SK-N-SH (cell line): ENCODE results near the gene MVB12B. TPM values are rescaled to one million over a fixed set of nuclear protein-coding genes. Genes with fewer than 3 reads are reported as not detected.

Source experiments
- CTCF ChIA-PET: fragments of 300-600, 350-600 bp; formaldehyde crosslinking; extraction: SDS; loops from one replicate; lab custom pipeline; 2021; lab: Yijun Ruan, JAX
- POLR2A ChIA-PET: fragments of 350-600 bp; sonication (Branson Sonifier 250); formaldehyde crosslinking; extraction: SDS; loops from one replicate; lab custom pipeline; 2020; ENCODE audit warnings: antibody characterized with exemption, inconsistent platforms; lab: Yijun Ruan, JAX
- DNase-seq: peaks from one replicate; pipeline ENCODE4 v3.0.0; 2012
- H2AFZ ChIP-seq: fragments of 200-600 bp; sonication (generic); 2 replicates; pipeline ENCODE4 v1.8.1; 2016; ENCODE audit warnings: antibody characterized with exemption, mild to moderate bottlenecking, low read depth
- H3F3A ChIP-seq: fragments of 200-600 bp; sonication (generic); replicated peaks from 2 replicates; pipeline ENCODE3; 2016; ENCODE audit warnings: antibody characterized with exemption, mild to moderate bottlenecking; ENCODE audit not compliant: insufficient read depth
- H3K27ac ChIP-seq, 2 experiments: fragments of 200-500 bp in 1 of 2; fragments of 200-600 bp in 1 of 2; sonication (Bioruptor generic) in 1 of 2; sonication (generic), shearing (Covaris generic) in 1 of 2; 2 replicates each; pipeline versions ENCODE4 v1.5.1 to v1.6.1; 2014 to 2016; ENCODE audit warnings: low read depth in 2 of 2, inconsistent platforms in 1 of 2, low read length in 1 of 2, mild to moderate bottlenecking in 1 of 2, mixed read lengths in 1 of 2
- H3K27me3 ChIP-seq: fragments of 200-600 bp; sonication (generic), shearing (Covaris generic); 2 replicates; pipeline ENCODE4 v1.6.1; 2016; ENCODE audit warnings: mixed run types; ENCODE audit not compliant: insufficient read depth
- H3K36me3 ChIP-seq, 2 experiments: fragments of 200-500 bp in 1 of 2; fragments of 200-600 bp in 1 of 2; sonication (Bioruptor generic) in 1 of 2; sonication (generic) in 1 of 2; replicated peaks in 1 of 2; 2 replicates each; pipeline versions ENCODE3 to v1.5.1; 2014 to 2016; ENCODE audit warnings: low read length in 1 of 2, mild to moderate bottlenecking in 1 of 2; ENCODE audit not compliant: insufficient read depth in 2 of 2, control insufficient read depth in 1 of 2
- H3K4me1 ChIP-seq, 2 experiments: fragments of 200-500 bp in 1 of 2; fragments of 200-600 bp in 1 of 2; sonication (Bioruptor generic) in 1 of 2; sonication (generic), shearing (Covaris generic) in 1 of 2; 2 replicates each; pipeline versions ENCODE4 v1.5.1 to v1.6.1; 2014 to 2016; ENCODE audit warnings: low read depth in 1 of 2, low read length in 1 of 2, mixed run types in 1 of 2; ENCODE audit not compliant: insufficient read depth in 2 of 2, control insufficient read depth in 1 of 2
- H3K4me2 ChIP-seq: fragments of 200-600 bp; sonication (generic), shearing (Covaris generic); 2 replicates; pipeline ENCODE4 v1.6.1; 2017; ENCODE audit warnings: mixed run types
- H3K4me3 ChIP-seq, 2 experiments: fragments of 200-500 bp in 1 of 2; fragments of 200-600 bp in 1 of 2; sonication (Bioruptor generic) in 1 of 2; sonication (generic), shearing (Covaris generic) in 1 of 2; 2 replicates each; pipeline versions ENCODE4 v1.5.1 to v1.8.1; 2014 to 2016; ENCODE audit warnings: low read depth in 2 of 2, inconsistent platforms in 1 of 2, low read length in 1 of 2, mild to moderate bottlenecking in 1 of 2, mixed read lengths in 1 of 2, moderate library complexity in 1 of 2
- H3K79me2 ChIP-seq: fragments of 200-600 bp; sonication (generic); 2 replicates; pipeline ENCODE4 v1.8.1; 2017; ENCODE audit warnings: mild to moderate bottlenecking; ENCODE audit not compliant: insufficient read depth
- H3K9ac ChIP-seq: fragments of 200-600 bp; sonication (generic); 2 replicates; pipeline ENCODE4 v1.6.1; 2017; ENCODE audit warnings: mixed run types
- H3K9me2 ChIP-seq: fragments of 200-600 bp; sonication (generic); 2 replicates; pipeline ENCODE4 v1.6.1; 2017; ENCODE audit warnings: mixed run types
- H3K9me3 ChIP-seq: fragments of 200-600 bp; sonication (generic); 2 replicates; pipeline ENCODE4 v1.6.1; 2017; ENCODE audit warnings: mixed run types, mild to moderate bottlenecking, moderate library complexity
- H4K20me1 ChIP-seq: fragments of 200-600 bp; sonication (generic); 2 replicates; pipeline ENCODE4 v1.6.1; 2017; ENCODE audit warnings: mild to moderate bottlenecking, mixed run types; ENCODE audit not compliant: insufficient read depth
- CHD2 ChIP-seq: fragments of 150-350 bp; IDR thresholded peaks from 2 replicates; pipeline ENCODE4 v1.6.1; 2018; ENCODE audit warnings: low read length; ENCODE audit not compliant: partially characterized antibody
- FOSL2 ChIP-seq: IDR thresholded peaks from 2 replicates; pipeline ENCODE4 v1.4.0; 2012; ENCODE audit warnings: low read depth, mild to moderate bottlenecking, moderate library complexity, borderline replicate concordance
- FOXJ3 ChIP-seq: sonication (generic); formaldehyde crosslinking; IDR thresholded peaks from 2 replicates; pipeline ENCODE4 v1.5.1; 2020; ENCODE audit warnings: mild to moderate bottlenecking, missing genetic modification reagents
- FOXM1 ChIP-seq: IDR thresholded peaks from 2 replicates; pipeline ENCODE4 v1.4.0; 2012; ENCODE audit warnings: low read depth, mild to moderate bottlenecking
- MXI1 ChIP-seq: IDR thresholded peaks from 2 replicates; pipeline ENCODE4 v1.6.1; 2012; ENCODE audit warnings: mild to moderate bottlenecking, low read depth, low read length, improper control_type of control experiment
- RAD21 ChIP-seq: IDR thresholded peaks from 2 replicates; pipeline ENCODE4 v1.6.1; 2012; ENCODE audit warnings: mild to moderate bottlenecking, low read length
- SIN3A ChIP-seq: IDR thresholded peaks from 2 replicates; pipeline ENCODE4 v1.6.1; 2012; ENCODE audit warnings: low read depth, mild to moderate bottlenecking, low read length, moderate library complexity, borderline replicate concordance
- SMC3 ChIP-seq: IDR thresholded peaks from 2 replicates; pipeline ENCODE4 v1.6.1; 2012; ENCODE audit warnings: low read depth, low read length, improper control_type of control experiment
- TAF1 ChIP-seq: IDR thresholded peaks from 2 replicates; pipeline ENCODE4 v1.6.1; 2012; ENCODE audit warnings: low read depth, mild to moderate bottlenecking, low read length, moderate library complexity, borderline replicate concordance
- YY1 ChIP-seq: IDR thresholded peaks from 2 replicates; pipeline ENCODE4 v1.4.0; 2012; ENCODE audit warnings: low read depth, mild to moderate bottlenecking
- WGBS: methylation state at CpG from one replicate; pipeline ENCODE4 v1.1.6; 2017; ENCODE audit warnings: low lambda C conversion rate; 5-methylcytosine and 5-hydroxymethylcytosine counted together
- polyA plus RNA-seq, 3 experiments: library from polyadenylated mRNA; depleted of rRNA; stranded (reverse); fragments of >200 nt; gene quantifications; 2 replicates each; pipeline ENCODE4 v1.2.3, GENCODE V29; 2012
- TF ChIP-seq, protein P1 (sequence below): IDR thresholded peaks from 2 replicates; pipeline ENCODE4 v1.4.0; 2012; ENCODE audit warnings: low read depth, borderline replicate concordance
- TF ChIP-seq, protein P2 (sequence below): IDR thresholded peaks from 2 replicates; pipeline ENCODE4; 2012
- TF ChIP-seq, protein P3 (sequence below): IDR thresholded peaks from 2 replicates; pipeline ENCODE4 v1.6.1; 2012; ENCODE audit warnings: mild to moderate bottlenecking, low read depth, low read length, moderate library complexity
- TF ChIP-seq, protein P4 (sequence below): IDR thresholded peaks from 2 replicates; pipeline ENCODE4 v1.4.0; 2012; ENCODE audit warnings: low read depth

MVB12B gene
- polyA plus RNA-seq, 1 of the 3 experiments (the other 2 are of a cell fraction), result 5.1 TPM

DNA sequence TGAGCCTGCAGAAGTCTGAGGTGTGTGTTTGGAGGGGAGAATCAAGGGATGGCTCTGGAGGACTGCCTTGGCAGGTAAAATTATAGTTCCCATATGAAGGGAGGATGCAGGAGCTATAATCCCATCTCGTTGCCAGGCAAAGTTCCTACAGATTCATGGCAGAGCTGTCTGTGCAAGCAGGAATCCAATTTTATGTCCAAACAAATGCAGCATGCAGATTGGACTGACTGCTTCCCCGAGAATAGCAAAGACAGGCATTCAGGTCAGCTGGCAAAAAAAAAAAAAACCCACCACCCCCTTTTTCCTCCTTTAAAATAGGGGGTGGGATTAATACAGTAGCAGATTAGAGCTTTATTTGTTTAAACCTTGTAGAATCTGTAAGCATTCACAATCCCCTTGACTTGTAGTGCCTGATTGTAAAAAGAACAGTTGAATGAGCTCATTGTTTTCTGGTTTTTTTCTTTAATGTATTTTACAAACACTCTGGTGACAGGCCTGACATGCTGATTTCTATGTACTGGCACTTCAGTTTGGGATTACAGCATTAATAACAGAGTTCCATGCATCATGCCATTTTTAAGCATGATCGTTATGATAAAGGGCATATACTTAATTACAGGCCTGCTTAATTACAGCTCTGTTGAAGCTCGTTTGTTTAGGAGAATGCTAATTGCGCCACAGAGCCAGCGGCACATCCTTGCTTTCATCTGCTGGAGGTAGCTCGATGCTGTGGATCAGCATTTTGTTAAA, 145.7 kb downstream of the MVB12B start:
- no peaks in the 10 kb centered on the region for H3K79me2 ChIP-seq
- ChIA-PET CTCF (interaction anchor here (1.0 to 5.0 kb wide), 8 partner anchors 8 to 88 kb away, joined by 3 to 29 read pairs (median 4); no protein-coding TSS in a partner anchor), POLR2A (interaction anchor here (0.6 kb wide), 1 partner anchor 984 kb away, joined by 3 read pairs; no protein-coding TSS in a partner anchor)
- H3K27me3 ChIP-seq, result no peaks in the 10 kb centered on the region
- no peak overlapping the region for H3K27ac ChIP-seq
- H2AFZ ChIP-seq, result no peak overlapping the region
- no peak overlapping the region for H3K9ac ChIP-seq
- no peaks in the 10 kb centered on the region for H3K36me3 ChIP-seq
- peaks cover 0 to 11% of the 10 kb centered on the region in 2 experiments; a peak in 3 of 4 replicates for H3K4me1 ChIP-seq
- no peak overlapping the region for H3K4me2 ChIP-seq
- WGBS, result 90% methylated on average over 7 of the region's 7 CpGs
- H3K9me3 ChIP-seq, result no peaks in the 10 kb centered on the region
- no peak for DNase-seq
- H3K9me2 ChIP-seq, result no peaks in the 10 kb centered on the region
- H3K4me3 ChIP-seq, result no peak overlapping the region
- H4K20me1 ChIP-seq, result no peaks in the 10 kb centered on the region
- no peak for TF ChIP-seq FOSL2
- no peak for TF ChIP-seq FOXM1
- TF ChIP-seq MXI1, result no peak
- TF ChIP-seq TAF1, result no peak
- TF ChIP-seq, protein P1, sequence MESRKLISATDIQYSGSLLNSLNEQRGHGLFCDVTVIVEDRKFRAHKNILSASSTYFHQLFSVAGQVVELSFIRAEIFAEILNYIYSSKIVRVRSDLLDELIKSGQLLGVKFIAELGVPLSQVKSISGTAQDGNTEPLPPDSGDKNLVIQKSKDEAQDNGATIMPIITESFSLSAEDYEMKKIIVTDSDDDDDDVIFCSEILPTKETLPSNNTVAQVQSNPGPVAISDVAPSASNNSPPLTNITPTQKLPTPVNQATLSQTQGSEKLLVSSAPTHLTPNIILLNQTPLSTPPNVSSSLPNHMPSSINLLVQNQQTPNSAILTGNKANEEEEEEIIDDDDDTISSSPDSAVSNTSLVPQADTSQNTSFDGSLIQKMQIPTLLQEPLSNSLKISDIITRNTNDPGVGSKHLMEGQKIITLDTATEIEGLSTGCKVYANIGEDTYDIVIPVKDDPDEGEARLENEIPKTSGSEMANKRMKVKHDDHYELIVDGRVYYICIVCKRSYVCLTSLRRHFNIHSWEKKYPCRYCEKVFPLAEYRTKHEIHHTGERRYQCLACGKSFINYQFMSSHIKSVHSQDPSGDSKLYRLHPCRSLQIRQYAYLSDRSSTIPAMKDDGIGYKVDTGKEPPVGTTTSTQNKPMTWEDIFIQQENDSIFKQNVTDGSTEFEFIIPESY, result no peak
- TF ChIP-seq CHD2, result no peak
- no peak for TF ChIP-seq SIN3A
- TF ChIP-seq, protein P2, sequence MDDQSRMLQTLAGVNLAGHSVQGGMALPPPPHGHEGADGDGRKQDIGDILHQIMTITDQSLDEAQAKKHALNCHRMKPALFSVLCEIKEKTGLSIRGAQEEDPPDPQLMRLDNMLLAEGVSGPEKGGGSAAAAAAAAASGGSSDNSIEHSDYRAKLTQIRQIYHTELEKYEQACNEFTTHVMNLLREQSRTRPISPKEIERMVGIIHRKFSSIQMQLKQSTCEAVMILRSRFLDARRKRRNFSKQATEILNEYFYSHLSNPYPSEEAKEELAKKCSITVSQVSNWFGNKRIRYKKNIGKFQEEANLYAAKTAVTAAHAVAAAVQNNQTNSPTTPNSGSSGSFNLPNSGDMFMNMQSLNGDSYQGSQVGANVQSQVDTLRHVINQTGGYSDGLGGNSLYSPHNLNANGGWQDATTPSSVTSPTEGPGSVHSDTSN, result no peak
- TF ChIP-seq, protein P3, sequence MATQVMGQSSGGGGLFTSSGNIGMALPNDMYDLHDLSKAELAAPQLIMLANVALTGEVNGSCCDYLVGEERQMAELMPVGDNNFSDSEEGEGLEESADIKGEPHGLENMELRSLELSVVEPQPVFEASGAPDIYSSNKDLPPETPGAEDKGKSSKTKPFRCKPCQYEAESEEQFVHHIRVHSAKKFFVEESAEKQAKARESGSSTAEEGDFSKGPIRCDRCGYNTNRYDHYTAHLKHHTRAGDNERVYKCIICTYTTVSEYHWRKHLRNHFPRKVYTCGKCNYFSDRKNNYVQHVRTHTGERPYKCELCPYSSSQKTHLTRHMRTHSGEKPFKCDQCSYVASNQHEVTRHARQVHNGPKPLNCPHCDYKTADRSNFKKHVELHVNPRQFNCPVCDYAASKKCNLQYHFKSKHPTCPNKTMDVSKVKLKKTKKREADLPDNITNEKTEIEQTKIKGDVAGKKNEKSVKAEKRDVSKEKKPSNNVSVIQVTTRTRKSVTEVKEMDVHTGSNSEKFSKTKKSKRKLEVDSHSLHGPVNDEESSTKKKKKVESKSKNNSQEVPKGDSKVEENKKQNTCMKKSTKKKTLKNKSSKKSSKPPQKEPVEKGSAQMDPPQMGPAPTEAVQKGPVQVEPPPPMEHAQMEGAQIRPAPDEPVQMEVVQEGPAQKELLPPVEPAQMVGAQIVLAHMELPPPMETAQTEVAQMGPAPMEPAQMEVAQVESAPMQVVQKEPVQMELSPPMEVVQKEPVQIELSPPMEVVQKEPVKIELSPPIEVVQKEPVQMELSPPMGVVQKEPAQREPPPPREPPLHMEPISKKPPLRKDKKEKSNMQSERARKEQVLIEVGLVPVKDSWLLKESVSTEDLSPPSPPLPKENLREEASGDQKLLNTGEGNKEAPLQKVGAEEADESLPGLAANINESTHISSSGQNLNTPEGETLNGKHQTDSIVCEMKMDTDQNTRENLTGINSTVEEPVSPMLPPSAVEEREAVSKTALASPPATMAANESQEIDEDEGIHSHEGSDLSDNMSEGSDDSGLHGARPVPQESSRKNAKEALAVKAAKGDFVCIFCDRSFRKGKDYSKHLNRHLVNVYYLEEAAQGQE, result no peak
- no peak for TF ChIP-seq FOXJ3
- no peak for TF ChIP-seq YY1
- TF ChIP-seq, protein P4, sequence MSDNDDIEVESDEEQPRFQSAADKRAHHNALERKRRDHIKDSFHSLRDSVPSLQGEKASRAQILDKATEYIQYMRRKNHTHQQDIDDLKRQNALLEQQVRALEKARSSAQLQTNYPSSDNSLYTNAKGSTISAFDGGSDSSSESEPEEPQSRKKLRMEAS, result no peak
- no peak for TF ChIP-seq RAD21
- no peak for TF ChIP-seq SMC3
- TF ChIP-seq, all 33 proteins: peak for 0
- H3F3A ChIP-seq, result peaks cover 8% of the 10 kb centered on the region
